ENCODE results near the gene KIF9. TPM values are rescaled to one million over a fixed set of nuclear protein-coding genes. Genes with fewer than 3 reads are reported as not detected.

The KIF9 gene
- polyA plus RNA-seq, 1 donor (not counting 4 experiments of a cell fraction or from before 2014, with no cell fraction given) = 9.2 TPM

DNA sequence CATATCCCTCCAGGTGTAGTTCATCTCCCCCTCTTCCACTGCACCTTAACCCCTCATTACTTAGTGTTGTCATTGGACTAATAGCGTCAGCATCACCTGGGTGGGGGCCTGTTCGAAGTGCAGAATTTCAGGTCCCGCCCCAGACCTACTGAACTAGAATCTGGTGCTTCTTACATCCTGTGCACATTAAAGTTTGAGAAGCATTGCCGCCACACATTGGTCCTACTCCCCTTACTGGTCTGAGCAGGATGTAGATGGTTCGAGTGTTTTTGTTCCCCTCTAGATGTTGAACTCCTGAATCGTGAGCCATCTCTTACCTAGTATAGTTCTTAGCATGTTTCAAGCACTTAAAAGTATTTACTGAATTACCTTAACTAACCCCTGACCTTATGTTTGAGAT, 13.4 kb upstream of the KIF9 start:
- DNase-seq (ENCODE audit: low read depth, low spot score) (no peak), FAIRE-seq (no peak)
- TF ChIP-seq, protein P1, sequence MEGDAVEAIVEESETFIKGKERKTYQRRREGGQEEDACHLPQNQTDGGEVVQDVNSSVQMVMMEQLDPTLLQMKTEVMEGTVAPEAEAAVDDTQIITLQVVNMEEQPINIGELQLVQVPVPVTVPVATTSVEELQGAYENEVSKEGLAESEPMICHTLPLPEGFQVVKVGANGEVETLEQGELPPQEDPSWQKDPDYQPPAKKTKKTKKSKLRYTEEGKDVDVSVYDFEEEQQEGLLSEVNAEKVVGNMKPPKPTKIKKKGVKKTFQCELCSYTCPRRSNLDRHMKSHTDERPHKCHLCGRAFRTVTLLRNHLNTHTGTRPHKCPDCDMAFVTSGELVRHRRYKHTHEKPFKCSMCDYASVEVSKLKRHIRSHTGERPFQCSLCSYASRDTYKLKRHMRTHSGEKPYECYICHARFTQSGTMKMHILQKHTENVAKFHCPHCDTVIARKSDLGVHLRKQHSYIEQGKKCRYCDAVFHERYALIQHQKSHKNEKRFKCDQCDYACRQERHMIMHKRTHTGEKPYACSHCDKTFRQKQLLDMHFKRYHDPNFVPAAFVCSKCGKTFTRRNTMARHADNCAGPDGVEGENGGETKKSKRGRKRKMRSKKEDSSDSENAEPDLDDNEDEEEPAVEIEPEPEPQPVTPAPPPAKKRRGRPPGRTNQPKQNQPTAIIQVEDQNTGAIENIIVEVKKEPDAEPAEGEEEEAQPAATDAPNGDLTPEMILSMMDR (optimal IDR thresholded peaks at IDR 0.05 in 1 of 3, IDR thresholded peaks at IDR 0.05 in 1 of 3, conservative IDR thresholded peaks at IDR 0.05 in 1 of 3; ENCODE audit: extremely low read depth in 1 of 3, insufficient read depth in 2 of 3, low read length in 3 of 3) = no peak
- no peak for TF ChIP-seq EZH2 (IDR thresholded peaks at IDR 0.05; ENCODE audit: low read length)
- Histone ChIP-seq H3K4me2 (ENCODE audit: control insufficient read depth, extremely low read depth, insufficient read depth, low read depth, low read length) (no peak overlapping the region), H3K27me3 (ENCODE audit: control insufficient read depth, extremely low read depth, insufficient read depth, low read length) (no peaks in the 10 kb centered on the region), H3K36me3 (ENCODE audit: control insufficient read depth in 2 of 2, extremely low read depth in 1 of 2, insufficient read depth in 2 of 2, low read length in 2 of 2) (peaks cover 0 to 3% of the 10 kb centered on the region in 2 experiments), H3K79me2 (ENCODE audit: control insufficient read depth, insufficient read depth, low read length) (peaks cover 43% of the 10 kb centered on the region), H3K27ac (ENCODE audit: control insufficient read depth, insufficient read depth, low read length) (no peak overlapping the region), H3K4me1 (ENCODE audit: control insufficient read depth, extremely low read depth, insufficient read depth, low read length) (no peaks in the 10 kb centered on the region), H3K9me1 (ENCODE audit: control insufficient read depth, extremely low read depth, insufficient read depth, low read length) (no peaks in the 10 kb centered on the region), H3K9ac (ENCODE audit: control insufficient read depth, extremely low read depth, insufficient read depth, low read length) (no peak overlapping the region), H4K20me1 (ENCODE audit: control insufficient read depth, extremely low read depth, insufficient read depth, low read length) (no peaks in the 10 kb centered on the region), H2AFZ (ENCODE audit: control insufficient read depth, low read length) (no peak overlapping the region), H3K9me3 (ENCODE audit: control insufficient read depth, low read depth, low read length) (no peaks in the 10 kb centered on the region), H3K4me3 (ENCODE audit: control insufficient read depth in 2 of 3, extremely low read depth in 1 of 3, insufficient read depth in 2 of 3, low read depth in 1 of 3, low read length in 3 of 3) (no peak overlapping the region)
- dilution Hi-C loops (cut with MboI; ENCODE audit: extremely low pct_ligation_motif_present, low sequenced_read_pairs) = no loop called here

DNA sequence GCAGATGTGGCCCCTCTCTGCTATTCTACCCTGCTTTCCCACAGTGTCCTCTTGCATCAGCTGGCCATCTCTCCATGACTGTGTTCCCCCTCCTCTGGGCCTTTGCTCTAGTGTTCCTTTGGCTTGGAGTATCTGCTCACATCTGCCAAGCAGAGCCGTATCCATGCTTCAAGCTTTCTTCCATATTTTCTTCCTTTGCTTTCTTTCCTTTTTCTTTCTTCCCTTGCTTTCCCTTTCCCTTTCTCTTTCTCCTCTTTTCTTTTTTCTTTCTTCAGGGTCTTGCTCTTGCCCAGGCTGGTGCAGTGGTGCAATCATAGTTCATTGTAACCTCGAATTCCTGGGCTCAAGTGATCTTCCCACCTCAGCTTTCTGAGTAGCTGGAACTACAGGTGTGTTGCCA, 12.7 kb upstream of the KIF9 start:
- Histone ChIP-seq H3K27ac (ENCODE audit: control insufficient read depth, insufficient read depth, low read length) (no peak overlapping the region), H3K79me2 (ENCODE audit: control insufficient read depth, insufficient read depth, low read length) (peaks cover 47% of the 10 kb centered on the region), H4K20me1 (ENCODE audit: control insufficient read depth, extremely low read depth, insufficient read depth, low read length) (no peaks in the 10 kb centered on the region)

More for the DNA sequence above, 12.7 kb upstream of the KIF9 start:
- Histone ChIP-seq H2AFZ (ENCODE audit: control insufficient read depth, low read length) (no peak overlapping the region), H3K9ac (ENCODE audit: control insufficient read depth, extremely low read depth, insufficient read depth, low read length) (no peak overlapping the region), H3K4me3 (ENCODE audit: control insufficient read depth in 2 of 3, extremely low read depth in 1 of 3, insufficient read depth in 2 of 3, low read depth in 1 of 3, low read length in 3 of 3) (no peak overlapping the region), H3K36me3 (ENCODE audit: control insufficient read depth in 2 of 2, extremely low read depth in 1 of 2, insufficient read depth in 2 of 2, low read length in 2 of 2) (peaks cover 0 to 3% of the 10 kb centered on the region in 2 experiments), H3K9me1 (ENCODE audit: control insufficient read depth, extremely low read depth, insufficient read depth, low read length) (no peaks in the 10 kb centered on the region), H3K9me3 (ENCODE audit: control insufficient read depth, low read depth, low read length) (no peaks in the 10 kb centered on the region), H3K27me3 (ENCODE audit: control insufficient read depth, extremely low read depth, insufficient read depth, low read length) (no peaks in the 10 kb centered on the region), H3K4me1 (ENCODE audit: control insufficient read depth, extremely low read depth, insufficient read depth, low read length) (no peaks in the 10 kb centered on the region), H3K4me2 (ENCODE audit: control insufficient read depth, extremely low read depth, insufficient read depth, low read depth, low read length) (no peak overlapping the region)
- DNase-seq (ENCODE audit: low read depth, low spot score) = no peak
- dilution Hi-C loops (cut with MboI; ENCODE audit: extremely low pct_ligation_motif_present, low sequenced_read_pairs) = no loop called here
- no peak for FAIRE-seq
- TF ChIP-seq, protein P1 (optimal IDR thresholded peaks at IDR 0.05 in 1 of 3, IDR thresholded peaks at IDR 0.05 in 1 of 3, conservative IDR thresholded peaks at IDR 0.05 in 1 of 3; ENCODE audit: extremely low read depth in 1 of 3, insufficient read depth in 2 of 3, low read length in 3 of 3) = no peak
- TF ChIP-seq EZH2 (IDR thresholded peaks at IDR 0.05; ENCODE audit: low read length) = no peak

Measured in keratinocyte (primary cell).